Measurements from ENCODE around the gene TMEM219. TPM values are rescaled to one million over a fixed set of nuclear protein-coding genes. Genes with fewer than 3 reads are reported as not detected.
A peak's percentile ranks its signal among the peaks of the same experiment; 100 is the strongest.

Gene TMEM219
- total RNA-seq: 43.1 TPM
- 120 TPM for polyA plus RNA-seq

GRCh38 chr16:29961479-29962343, at the start of gene TMEM219:
TMEM219 (plus strand) TSS chr16:29962079; CDS start chr16:29963144, 1,065 bp downstream.
- Histone ChIP-seq H3K36me3 (ENCODE audit: insufficient read depth) (no peaks in the 10 kb centered on the region), H3K4me1 (ENCODE audit: insufficient read depth) (no peaks in the 10 kb centered on the region), H3K4me3 (ENCODE audit: low read depth, low read length) (peak within 1 kb of the TSS; percentile 57), H3K27ac (ENCODE audit: low read depth) (peak within 1 kb of the TSS; percentile 77)
- under 1% methylated on average over 75 of the region's 75 CpGs for WGBS
- peak; percentile 66 for DNase-seq (ENCODE audit: extremely low spot score)

GRCh38 chr16:29912087-29912486, 49.8 kb upstream of the TMEM219 start:
- Histone ChIP-seq H3K4me1 (ENCODE audit: insufficient read depth) (no peaks in the 10 kb centered on the region), H3K4me3 (ENCODE audit: low read depth, low read length) (no peak overlapping the region), H3K27ac (ENCODE audit: low read depth) (no peak overlapping the region), H3K36me3 (ENCODE audit: insufficient read depth) (no peaks in the 10 kb centered on the region)
- DNase-seq (ENCODE audit: extremely low spot score): no peak
- WGBS: 76% methylated on average over 11 of the region's 11 CpGs

- Histone ChIP-seq H3K4me3 (ENCODE audit: low read depth, low read length) (no peak overlapping the region), H3K27ac (ENCODE audit: low read depth) (no peak overlapping the region), H3K4me1 (ENCODE audit: insufficient read depth) (no peaks in the 10 kb centered on the region), H3K36me3 (ENCODE audit: insufficient read depth) (no peaks in the 10 kb centered on the region)
- no peak for DNase-seq (ENCODE audit: extremely low spot score)
- WGBS: 94% methylated on average over 8 of the region's 8 CpGs
Observed at GRCh38 chr16:29913514-29913913, 48.4 kb upstream of the TMEM219 start.

- no peak for DNase-seq (ENCODE audit: extremely low spot score)
- H3K27ac ChIP-seq (ENCODE audit: low read depth): no peak overlapping the region
- WGBS: 85% methylated on average over 6 of the region's 6 CpGs
- no peaks in the 10 kb centered on the region for H3K4me1 ChIP-seq (ENCODE audit: insufficient read depth)
- no peak overlapping the region for H3K4me3 ChIP-seq (ENCODE audit: low read depth, low read length)
- peaks cover 3% of the 10 kb centered on the region for H3K36me3 ChIP-seq (ENCODE audit: insufficient read depth)
Observed at GRCh38 chr16:29915590-29916247, 46.2 kb upstream of the TMEM219 start.

- WGBS: 97% methylated on average over 1 of the region's 1 CpG
- peaks cover 3% of the 10 kb centered on the region for H3K36me3 ChIP-seq (ENCODE audit: insufficient read depth)
- no peaks in the 10 kb centered on the region for H3K4me1 ChIP-seq (ENCODE audit: insufficient read depth)
- H3K27ac ChIP-seq (ENCODE audit: low read depth): no peak overlapping the region
- H3K4me3 ChIP-seq (ENCODE audit: low read depth, low read length): no peak overlapping the region
- no peak for DNase-seq (ENCODE audit: extremely low spot score)
Observed at GRCh38 chr16:29916979-29917378, 44.9 kb upstream of the TMEM219 start.

GRCh38 chr16:29920288-29921033, 41.4 kb upstream of the TMEM219 start:
- H3K27ac ChIP-seq (ENCODE audit: low read depth): no peak overlapping the region
- H3K36me3 ChIP-seq (ENCODE audit: insufficient read depth): peaks cover 3% of the 10 kb centered on the region
- no peak overlapping the region for H3K4me3 ChIP-seq (ENCODE audit: low read depth, low read length)
- no peak for DNase-seq (ENCODE audit: extremely low spot score)
- no peaks in the 10 kb centered on the region for H3K4me1 ChIP-seq (ENCODE audit: insufficient read depth)
- WGBS: 85% methylated on average over 6 of the region's 6 CpGs

- Histone ChIP-seq H3K4me1 (ENCODE audit: insufficient read depth) (no peaks in the 10 kb centered on the region), H3K36me3 (ENCODE audit: insufficient read depth) (peaks cover 3% of the 10 kb centered on the region), H3K4me3 (ENCODE audit: low read depth, low read length) (no peak overlapping the region), H3K27ac (ENCODE audit: low read depth) (no peak overlapping the region)
- DNase-seq (ENCODE audit: extremely low spot score): no peak
- 68% methylated on average over 3 of the region's 3 CpGs for WGBS
Observed at GRCh38 chr16:29921034-29921385, 40.9 kb upstream of the TMEM219 start.

- Histone ChIP-seq H3K27ac (ENCODE audit: low read depth) (no peak overlapping the region), H3K4me3 (ENCODE audit: low read depth, low read length) (no peak overlapping the region), H3K36me3 (ENCODE audit: insufficient read depth) (peaks cover 3% of the 10 kb centered on the region), H3K4me1 (ENCODE audit: insufficient read depth) (no peaks in the 10 kb centered on the region)
- 89% methylated on average over 2 of the region's 2 CpGs for WGBS
- DNase-seq (ENCODE audit: extremely low spot score): no peak
Observed at GRCh38 chr16:29922326-29922725, 39.6 kb upstream of the TMEM219 start.

- Histone ChIP-seq H3K4me1 (ENCODE audit: insufficient read depth) (no peaks in the 10 kb centered on the region), H3K4me3 (ENCODE audit: low read depth, low read length) (no peak overlapping the region), H3K27ac (ENCODE audit: low read depth) (no peak overlapping the region), H3K36me3 (ENCODE audit: insufficient read depth) (peaks cover 3% of the 10 kb centered on the region)
- WGBS: 95% methylated on average over 12 of the region's 12 CpGs
- DNase-seq (ENCODE audit: extremely low spot score): no peak
Observed at GRCh38 chr16:29922986-29923501, 38.8 kb upstream of the TMEM219 start.

- Histone ChIP-seq H3K4me3 (ENCODE audit: low read depth, low read length) (peak overlapping the region; percentile 90), H3K4me1 (ENCODE audit: insufficient read depth) (no peaks in the 10 kb centered on the region), H3K36me3 (ENCODE audit: insufficient read depth) (no peaks in the 10 kb centered on the region), H3K27ac (ENCODE audit: low read depth) (no peak overlapping the region)
- DNase-seq (ENCODE audit: extremely low spot score): no peak
- 9% methylated on average over 9 of the region's 9 CpGs for WGBS
Observed at GRCh38 chr16:29925105-29925756, 36.6 kb upstream of the TMEM219 start.

- no peaks in the 10 kb centered on the region for H3K4me1 ChIP-seq (ENCODE audit: insufficient read depth)
- peak within 1 kb of the TSS; percentile 90 for H3K4me3 ChIP-seq (ENCODE audit: low read depth, low read length)
- H3K36me3 ChIP-seq (ENCODE audit: insufficient read depth): no peaks in the 10 kb centered on the region
- H3K27ac ChIP-seq (ENCODE audit: low read depth): peak within 1 kb of the TSS; percentile 83
- peak; percentile 49 for DNase-seq (ENCODE audit: extremely low spot score)
- WGBS: under 1% methylated on average over 89 of the region's 89 CpGs
Observed at GRCh38 chr16:29925781-29926710, 35.8 kb upstream of the TMEM219 start, which contains the start of gene KCTD13. KCTD13 (minus strand) TSS chr16:29926226; CDS start chr16:29926033, 193 bp downstream.

- WGBS: 2% methylated on average over 12 of the region's 12 CpGs
- Histone ChIP-seq H3K27ac (ENCODE audit: low read depth) (peak overlapping the region; percentile 83), H3K4me3 (ENCODE audit: low read depth, low read length) (peak overlapping the region; percentile 90), H3K36me3 (ENCODE audit: insufficient read depth) (no peaks in the 10 kb centered on the region), H3K4me1 (ENCODE audit: insufficient read depth) (no peaks in the 10 kb centered on the region)
- no peak for DNase-seq (ENCODE audit: extremely low spot score)
Observed at GRCh38 chr16:29926711-29927052, 35.2 kb upstream of the TMEM219 start.

Data from urinary bladder (tissue), 4 donors.